HG03521 (cell line): ENCODE results near the gene OPCML.
"Not testable (repeated sequence)": the region's sequence is repeated elsewhere in the genome, so short reads cannot be mapped to it uniquely, and the experiment has no call there.

Experiments used
- ATAC-seq: cut with Tn5 transposase; IDR thresholded peaks from one replicate; pipeline ENCODE4 v1.9.1; 2021; ENCODE audit warnings: mild to moderate bottlenecking, moderate library complexity; ENCODE audit not compliant: unreplicated experiment

Gene OPCML

GRCh38 chr11:132438418-132438817 lies 1093.9 kb downstream of the OPCML start:
- no peak for ATAC-seq

- ATAC-seq: no peak
These were observed 1101.8 kb downstream of the OPCML start for GRCh38 chr11:132430429-132431062.

GRCh38 chr11:132429685-132430084 lies 1102.6 kb downstream of the OPCML start:
- no peak for ATAC-seq

DNA sequence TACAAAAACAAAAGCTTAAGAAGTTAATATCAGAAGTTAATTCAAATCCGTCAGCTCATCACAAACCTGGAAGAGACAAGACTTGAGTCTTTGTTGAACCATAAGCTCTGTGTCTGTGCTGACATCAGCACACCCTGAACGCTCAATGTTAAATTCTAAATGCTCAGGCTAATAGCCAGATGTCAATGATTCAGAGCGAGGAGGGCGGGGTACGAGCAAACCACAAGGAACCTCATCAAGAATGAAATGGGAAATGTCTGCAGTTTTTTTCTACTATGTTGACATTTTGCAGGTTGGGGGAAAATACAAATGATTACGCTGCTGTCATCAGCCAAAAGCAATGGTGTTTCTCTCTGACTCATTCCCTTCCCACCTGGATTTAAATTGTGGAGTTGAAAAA lies 1104.7 kb downstream of the OPCML start:
- no peak for ATAC-seq

DNA sequence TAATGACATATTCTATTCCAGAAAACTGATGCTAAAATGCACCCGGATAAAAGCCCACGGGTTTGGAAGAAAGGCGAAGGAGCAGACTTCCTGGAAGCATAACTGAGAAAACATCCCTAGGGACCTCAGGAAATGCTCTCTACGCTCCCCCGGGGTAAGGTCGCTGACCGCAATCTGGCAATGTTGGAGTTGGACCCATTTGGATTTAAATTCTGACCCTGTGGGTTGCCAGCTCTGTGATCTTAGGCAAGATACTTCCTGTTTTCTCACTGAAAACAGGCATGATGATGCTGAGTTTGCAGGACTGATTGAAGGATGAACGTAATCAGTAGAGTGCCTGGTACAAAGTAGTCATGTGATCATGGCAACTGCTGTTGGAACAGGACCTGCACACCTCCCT lies 1107.9 kb downstream of the OPCML start:
- no peak for ATAC-seq

- ATAC-seq: no peak
These were observed 1109.0 kb downstream of the OPCML start for GRCh38 chr11:132423266-132423665.

DNA sequence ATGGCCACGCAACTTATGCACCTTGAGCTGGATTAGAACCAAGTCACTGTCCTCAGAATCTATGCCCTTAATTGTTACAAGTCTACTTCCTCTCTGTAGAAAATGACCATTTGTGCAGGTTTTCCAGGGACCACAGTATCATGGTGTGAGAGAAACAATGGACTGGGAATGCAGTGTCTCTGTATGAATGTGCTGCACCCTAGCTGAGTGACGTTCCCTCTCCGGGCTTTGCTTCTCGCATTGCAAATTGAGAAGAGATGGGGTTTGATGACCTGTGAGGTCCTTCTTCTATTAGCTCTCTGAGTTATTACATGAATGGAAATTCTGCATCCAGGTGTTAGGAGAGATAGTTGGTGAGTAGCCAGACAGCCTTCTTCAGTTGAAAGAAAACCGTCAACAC lies 1109.6 kb downstream of the OPCML start:
- ATAC-seq: no peak

GRCh38 chr11:132421555-132421954 lies 1110.7 kb downstream of the OPCML start:
- no peak for ATAC-seq

DNA sequence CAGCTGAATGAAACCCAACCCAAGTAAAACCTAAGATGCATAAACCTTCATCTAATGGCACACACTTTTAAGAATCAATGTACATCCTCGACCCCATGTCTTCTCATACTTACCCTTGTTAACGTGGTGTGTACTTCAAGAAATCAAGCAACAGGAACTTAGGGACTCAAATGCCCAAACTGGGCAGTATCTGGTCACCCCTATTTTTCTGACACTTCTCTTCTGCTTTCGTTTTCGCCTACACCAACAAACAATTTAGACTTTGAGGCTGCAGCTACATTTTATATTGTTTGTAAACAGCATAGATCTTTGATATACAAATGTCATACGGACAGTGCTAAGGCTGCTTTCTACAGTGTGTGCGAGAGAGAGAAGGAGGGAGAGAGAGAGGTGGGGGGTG lies 1117.8 kb downstream of the OPCML start:
- ATAC-seq: no peak

DNA sequence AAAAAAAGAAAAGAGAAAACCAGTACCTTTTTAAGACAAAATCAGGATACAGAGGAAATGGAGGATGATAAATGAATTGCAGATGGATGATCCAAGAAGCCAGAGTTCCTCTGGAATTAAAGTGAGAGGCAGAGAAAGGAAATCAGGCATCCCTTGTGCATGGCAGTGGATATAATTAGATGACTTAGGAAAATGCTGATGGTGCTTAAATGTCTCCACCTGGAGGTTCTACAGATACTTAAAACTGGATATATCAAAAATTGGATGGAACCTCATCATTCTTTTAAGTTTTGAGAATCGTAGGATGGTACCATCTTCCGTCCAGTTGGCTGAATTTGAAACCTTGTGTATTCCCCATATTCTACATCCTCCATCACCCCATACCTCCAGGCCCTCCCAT lies 1121.9 kb downstream of the OPCML start:
- ATAC-seq: no peak

GRCh38 chr11:132409573-132410355 lies 1122.5 kb downstream of the OPCML start:
- ATAC-seq: no peak

DNA sequence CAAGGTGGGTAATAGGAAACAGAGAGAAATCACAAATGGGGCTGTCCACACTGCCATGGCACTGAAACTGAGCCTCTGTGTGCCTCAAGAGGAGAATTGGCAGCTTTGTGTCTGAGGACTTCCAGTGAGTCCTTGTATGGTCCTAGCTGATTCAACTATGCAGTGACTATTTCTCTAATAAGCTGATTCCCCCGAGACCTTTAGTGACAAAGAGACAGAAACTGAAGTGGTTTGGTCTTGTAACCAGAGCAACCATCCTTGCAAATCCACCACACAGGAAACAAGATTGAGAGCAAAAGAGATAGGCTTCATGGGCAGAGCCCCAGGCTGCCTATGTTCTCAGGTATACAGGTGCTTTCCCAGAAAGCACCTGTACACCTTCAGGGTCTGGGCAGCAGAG lies 1123.4 kb downstream of the OPCML start:
- ATAC-seq: peak; percentile 80

DNA sequence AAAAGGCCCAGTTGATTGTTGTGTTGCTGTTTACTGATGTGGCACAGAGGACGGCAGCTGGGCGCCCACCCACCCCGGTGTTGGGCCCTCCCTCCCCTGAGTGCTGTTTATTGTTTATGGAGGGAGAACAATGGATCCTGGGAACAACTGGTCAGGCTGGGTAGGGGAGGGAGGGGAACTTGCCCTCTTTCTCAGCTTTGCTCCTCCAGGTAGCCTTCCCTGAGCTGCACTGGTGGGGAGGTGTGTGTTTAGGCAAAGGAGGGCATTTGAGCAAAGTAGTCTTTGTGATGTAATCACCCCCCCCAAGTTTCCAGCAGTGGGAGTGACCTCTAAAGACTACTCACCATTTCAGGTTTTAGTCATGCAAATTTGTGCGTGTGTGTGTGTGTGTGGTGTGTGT lies 1126.6 kb downstream of the OPCML start:
- no peak for ATAC-seq

DNA sequence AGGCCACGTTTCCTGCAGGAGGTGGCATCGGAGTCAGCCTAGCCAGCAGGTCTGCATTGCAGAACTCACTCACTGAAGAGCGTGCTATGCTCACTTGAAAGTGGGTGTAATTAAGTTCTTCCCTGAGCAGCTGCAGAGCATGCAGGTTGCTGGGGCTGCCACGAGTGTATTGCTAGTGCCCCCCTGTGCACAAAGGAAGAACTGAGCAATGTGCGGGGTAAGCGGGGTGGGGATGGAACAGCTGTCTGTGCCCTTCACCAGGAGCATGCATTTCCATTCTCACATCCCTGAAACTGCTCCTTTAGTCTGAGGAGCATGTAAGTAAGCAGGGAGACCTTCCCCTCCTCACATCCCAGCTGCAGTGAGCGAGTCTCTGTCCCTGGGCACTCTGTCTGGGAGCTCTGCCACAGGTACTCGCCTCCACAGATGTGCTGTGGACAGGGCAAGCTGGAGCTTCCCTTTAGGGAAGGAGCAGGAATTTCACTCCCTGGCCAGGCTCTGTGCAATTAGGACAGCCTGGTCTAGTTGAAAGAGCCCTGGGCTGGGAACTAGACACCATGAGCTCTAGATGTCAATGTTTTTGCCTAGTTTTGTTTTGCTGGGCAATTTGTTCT lies 1130.1 kb downstream of the OPCML start:
- peak; percentile 96 for ATAC-seq

DNA sequence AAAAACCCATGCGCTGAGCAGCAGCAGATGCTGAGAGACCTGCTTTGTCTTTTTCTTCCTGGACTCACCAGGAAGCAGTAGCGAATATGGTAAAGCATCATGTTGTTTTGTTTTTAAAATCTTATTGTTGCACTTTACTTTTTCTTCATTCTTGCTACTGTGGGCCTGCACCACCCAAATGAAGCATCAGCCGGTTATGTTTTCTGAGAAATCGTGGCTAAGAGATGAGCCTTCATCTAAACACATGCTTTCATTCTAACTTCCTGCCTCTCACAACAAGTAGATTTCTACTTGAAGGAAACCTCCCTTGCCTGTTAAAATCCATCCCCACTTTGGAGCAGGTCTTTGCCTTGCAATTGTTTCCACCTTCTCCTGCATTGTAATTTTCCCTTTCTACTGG lies 1136.0 kb downstream of the OPCML start:
- no peak for ATAC-seq

GRCh38 chr11:132395434-132395833 lies 1136.9 kb downstream of the OPCML start:
- ATAC-seq: no peak

DNA sequence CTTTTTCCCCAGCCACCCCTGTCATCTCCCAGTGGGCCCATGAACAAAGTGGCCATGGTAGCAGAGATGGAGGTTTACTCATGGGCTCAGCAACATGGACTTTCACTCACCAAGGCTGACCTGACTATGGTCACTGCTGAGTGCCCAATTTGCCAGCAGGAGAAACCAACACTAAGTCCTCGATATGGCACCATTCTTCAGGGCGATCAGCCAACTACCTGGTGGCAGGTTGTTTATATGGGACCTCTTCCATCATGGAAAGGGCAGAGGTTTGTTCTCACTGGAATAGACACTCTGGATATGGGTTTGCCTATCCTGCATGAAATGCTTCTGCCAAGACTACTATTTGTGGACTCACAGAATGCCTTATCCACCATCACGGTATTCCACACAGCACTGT lies 1152.8 kb downstream of the OPCML start:
- ATAC-seq: no peak

DNA sequence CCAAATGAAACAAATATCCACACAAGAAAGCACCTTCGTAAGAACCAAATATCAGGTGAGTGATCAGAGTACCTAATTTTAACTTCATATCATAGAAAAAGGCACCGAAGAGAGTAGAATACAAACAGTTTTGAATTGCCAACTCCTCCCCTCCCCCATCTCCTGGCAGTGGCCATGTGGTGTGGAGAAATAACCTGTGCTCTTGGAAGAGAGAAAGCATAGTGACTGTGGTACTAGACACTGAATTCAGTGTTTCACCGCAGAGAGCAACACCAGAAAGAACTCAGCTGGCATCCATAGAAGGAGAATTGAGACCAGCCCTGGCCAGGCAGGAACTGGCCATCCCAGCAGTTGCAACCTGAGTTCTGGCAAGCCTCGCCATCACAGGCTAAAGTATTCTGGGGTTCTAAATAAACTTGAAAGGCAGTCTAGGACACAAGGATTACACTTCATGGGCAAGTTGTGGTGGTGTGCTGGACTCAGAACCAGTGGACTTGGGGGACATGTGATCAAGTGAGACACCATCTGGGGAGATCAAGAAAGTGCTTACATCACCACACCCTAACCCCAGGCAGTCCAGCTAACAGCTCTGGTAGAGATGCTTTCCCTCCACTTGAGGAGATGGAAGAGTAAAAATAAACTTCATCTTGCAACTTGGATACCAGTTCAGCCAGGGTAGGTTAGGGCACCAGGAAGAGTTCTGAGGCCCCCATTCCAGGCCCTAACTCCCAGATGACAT lies 1158.7 kb downstream of the OPCML start:
- ATAC-seq: no peak

- not testable (repeated sequence) for ATAC-seq
These were observed 1162.2 kb downstream of the OPCML start for GRCh38 chr11:132370114-132370513.

DNA sequence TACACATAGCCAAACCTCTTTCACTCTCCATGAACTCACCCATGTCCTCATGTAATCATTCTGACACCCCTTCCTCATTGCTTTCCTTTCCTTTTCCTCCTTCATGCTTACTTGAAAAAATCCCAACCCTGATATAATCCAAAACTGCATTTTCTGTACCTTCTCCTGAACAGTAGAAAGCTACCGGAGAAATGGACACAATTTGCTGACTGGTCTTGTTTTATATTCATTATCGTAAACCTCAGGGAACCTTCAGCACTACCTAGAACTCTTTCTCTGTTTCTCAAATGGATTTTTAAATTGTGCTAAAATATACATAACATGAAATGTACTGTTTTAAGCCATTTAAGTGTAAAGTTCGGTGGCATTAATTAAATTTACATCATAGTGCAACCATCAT lies 1165.0 kb downstream of the OPCML start:
- no peak for ATAC-seq

DNA sequence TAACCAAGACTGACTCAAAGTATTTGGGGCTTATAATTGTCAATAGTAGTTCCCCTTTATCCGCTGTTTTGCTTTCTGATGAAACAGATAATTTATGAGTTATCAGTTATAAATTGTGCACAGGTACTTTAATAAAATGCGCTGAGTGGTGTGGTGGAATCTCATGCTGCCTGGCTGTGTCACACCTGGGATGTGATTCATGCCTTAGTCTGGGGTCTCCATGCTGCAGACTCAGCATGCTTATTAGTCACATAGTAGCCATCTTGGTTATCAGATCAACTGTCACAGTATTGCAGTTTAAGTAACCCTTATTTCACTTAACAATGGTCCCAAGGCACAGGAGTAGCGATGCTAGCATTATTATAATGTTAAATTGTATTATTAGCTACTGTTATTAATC lies 1166.7 kb downstream of the OPCML start:
- ATAC-seq: no peak
